ACHN (cell line): Measurements from ENCODE around the gene RAB30.

Source experiments
- DNase-seq: peaks from one replicate; pipeline ENCODE4 v3.0.0-alpha.2; 2015
- in situ Hi-C: cut with HindIII; loops from 2 replicates; pipeline ENCODE4 v1.10.0; 2017; ENCODE audit warnings: low sequenced_read_pairs, low pct_ligation_motif_present, low pct_unique_long_range_greater_than_20kb

The RAB30 gene

GRCh38 chr11:82996966-82997606, 74.6 kb downstream of the RAB30 start:
- in situ Hi-C loops, result no loop called here
- no peak for DNase-seq

- no peak for DNase-seq
- in situ Hi-C loops, result no loop called here
Observed at GRCh38 chr11:82995754-82996398, 75.8 kb downstream of the RAB30 start.

- DNase-seq, result no peak
- in situ Hi-C loops, result no loop called here
Observed at GRCh38 chr11:82995235-82995634, 76.5 kb downstream of the RAB30 start.

GRCh38 chr11:82994604-82995230, 77.0 kb downstream of the RAB30 start:
- no peak for DNase-seq
- in situ Hi-C loops, result no loop called here

- no peak for DNase-seq
- in situ Hi-C loops, result no loop called here
Observed at GRCh38 chr11:82992223-82992622, 79.5 kb downstream of the RAB30 start.

- DNase-seq, result no peak
- in situ Hi-C loops, result no loop called here
Observed at GRCh38 chr11:82989628-82990404, 81.9 kb downstream of the RAB30 start.

GRCh38 chr11:82988936-82989627, 82.6 kb downstream of the RAB30 start:
- no peak for DNase-seq
- in situ Hi-C loops, result no loop called here

GRCh38 chr11:82987997-82988396, 83.7 kb downstream of the RAB30 start:
- DNase-seq, result no peak
- in situ Hi-C loops, result no loop called here

GRCh38 chr11:82986446-82986845, 85.3 kb downstream of the RAB30 start:
- in situ Hi-C loops, result no loop called here
- no peak for DNase-seq

- in situ Hi-C loops, result no loop called here
Observed at GRCh38 chr11:82981852-82982251, 89.8 kb downstream of the RAB30 start.

GRCh38 chr11:82980947-82981346, 90.8 kb downstream of the RAB30 start:
- DNase-seq, result no peak
- in situ Hi-C loops, result no loop called here

More at GRCh38 chr11:82981852-82982251, 89.8 kb downstream of the RAB30 start:
- DNase-seq, result no peak

GRCh38 chr11:82980292-82980691, 91.4 kb downstream of the RAB30 start:
- DNase-seq, result peak; percentile 67

GRCh38 chr11:82979824-82980223, 91.9 kb downstream of the RAB30 start:
- in situ Hi-C loops, result no loop called here

More at GRCh38 chr11:82980292-82980691, 91.4 kb downstream of the RAB30 start:
- in situ Hi-C loops, result no loop called here

GRCh38 chr11:82978422-82979099, 93.1 kb downstream of the RAB30 start:
- in situ Hi-C loops, result no loop called here
- peak; percentile 37 for DNase-seq

More at GRCh38 chr11:82979824-82980223, 91.9 kb downstream of the RAB30 start:
- DNase-seq, result no peak

- in situ Hi-C loops, result no loop called here
- DNase-seq, result no peak
Observed at GRCh38 chr11:82976786-82977185, 94.9 kb downstream of the RAB30 start.

- in situ Hi-C loops, result no loop called here
Observed at GRCh38 chr11:82975882-82976281, 95.8 kb downstream of the RAB30 start.

GRCh38 chr11:82974851-82975250, 96.8 kb downstream of the RAB30 start:
- in situ Hi-C loops, result no loop called here
- DNase-seq, result no peak

More at GRCh38 chr11:82975882-82976281, 95.8 kb downstream of the RAB30 start:
- DNase-seq, result no peak

GRCh38 chr11:82974135-82974534, 97.6 kb downstream of the RAB30 start:
- in situ Hi-C loops, result no loop called here
- no peak for DNase-seq
